ENCODE measurements around the gene TSNAX.

The TSNAX gene

GRCh38 chr1:231518485-231519034, 9.9 kb upstream of the TSNAX start:
- DNase-seq (ENCODE audit: low read depth, low spot score), result no peak

GRCh38 chr1:231519166-231519565, 9.3 kb upstream of the TSNAX start:
- DNase-seq (ENCODE audit: low read depth, low spot score), result no peak

DNA sequence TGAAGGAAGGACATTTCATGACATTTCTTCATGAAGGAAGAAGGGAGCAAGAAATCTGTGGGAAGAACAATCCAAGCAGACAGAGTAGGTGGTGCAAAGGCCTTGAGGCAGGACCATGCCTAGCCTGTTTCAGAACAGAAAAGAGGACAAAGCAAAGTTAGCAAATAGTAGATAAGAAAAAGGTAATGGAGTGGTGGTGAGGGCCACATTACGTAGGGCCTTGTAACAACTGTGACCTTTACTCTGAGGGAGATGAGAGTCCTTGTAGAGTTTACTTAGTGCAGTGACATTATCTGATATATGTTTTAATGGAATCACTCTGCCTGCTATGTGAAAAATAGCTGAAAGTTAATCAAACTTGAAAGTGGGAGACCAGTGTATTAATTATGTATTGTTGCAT, 6.4 kb upstream of the TSNAX start:
- DNase-seq (ENCODE audit: low read depth, low spot score), result no peak

DNA sequence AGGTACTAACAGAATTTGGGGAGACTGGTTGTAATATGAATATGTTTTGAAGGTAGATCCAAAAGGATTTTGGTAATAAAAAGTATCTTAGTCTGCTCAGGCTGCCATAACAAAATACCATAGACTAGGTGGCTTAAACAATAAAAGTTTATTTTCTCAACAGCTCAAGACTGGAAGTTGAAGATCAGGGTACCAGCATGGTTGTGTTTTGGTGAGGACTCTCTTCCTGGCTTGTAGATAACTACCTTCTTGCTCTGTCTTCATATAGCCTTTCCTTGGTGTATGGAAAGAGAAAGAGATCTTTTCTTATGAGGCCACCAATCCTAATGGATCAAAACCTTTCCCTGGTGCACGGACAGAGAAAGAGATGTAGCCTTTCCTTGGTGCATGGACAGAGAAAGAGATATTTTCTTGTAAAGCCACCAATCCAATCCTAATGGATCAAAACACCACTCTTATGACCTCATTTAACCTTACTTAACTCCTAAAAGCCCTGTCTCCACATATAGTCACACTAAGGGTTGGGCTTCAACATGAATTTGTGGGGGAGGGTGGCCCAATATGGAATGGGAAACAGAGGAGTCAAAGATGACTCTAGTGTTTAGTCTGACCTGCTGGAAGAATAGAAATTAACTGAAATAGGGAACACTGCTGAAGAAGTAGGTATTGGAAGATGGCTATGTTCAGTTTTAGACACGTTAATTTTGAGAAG, 5.4 kb upstream of the TSNAX start:
- no peak for DNase-seq (ENCODE audit: low read depth, low spot score)

GRCh38 chr1:231523816-231524215, 4.7 kb upstream of the TSNAX start:
- no peak for DNase-seq (ENCODE audit: low read depth, low spot score)

GRCh38 chr1:231526536-231526935, 1.9 kb upstream of the TSNAX start:
- DNase-seq (ENCODE audit: low read depth, low spot score), result no peak

GRCh38 chr1:231527586-231528171, 790 bp upstream of the TSNAX start:
- no peak for DNase-seq (ENCODE audit: low read depth, low spot score)

- DNase-seq (ENCODE audit: low read depth, low spot score), result no peak
Measured at GRCh38 chr1:231533240-231533639, 4.8 kb downstream of the TSNAX start.

GRCh38 chr1:231534703-231535159, 6.3 kb downstream of the TSNAX start:
- DNase-seq (ENCODE audit: low read depth, low spot score), result no peak

GRCh38 chr1:231536099-231536498, 7.6 kb downstream of the TSNAX start:
- no peak for DNase-seq (ENCODE audit: low read depth, low spot score)

DNA sequence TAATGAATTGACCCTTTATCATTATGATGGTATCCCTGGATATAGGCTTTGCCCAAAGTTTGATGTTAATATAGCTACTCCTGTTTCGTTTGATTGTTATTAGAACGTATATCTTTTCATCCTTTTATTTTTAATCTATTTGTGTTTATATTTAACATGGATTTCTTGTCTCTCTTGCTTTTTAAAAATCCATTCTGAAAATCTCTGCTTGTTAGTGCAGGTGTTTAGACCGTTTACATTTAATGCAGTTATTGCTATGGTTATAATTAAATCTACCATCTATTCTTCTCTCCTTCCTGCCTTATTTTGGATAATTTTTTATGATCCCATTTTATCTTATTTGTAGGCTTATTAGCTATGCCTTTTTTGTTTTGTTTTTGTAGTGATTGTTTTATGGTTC, 12.4 kb downstream of the TSNAX start:
- no peak for DNase-seq (ENCODE audit: low read depth, low spot score)

DNA sequence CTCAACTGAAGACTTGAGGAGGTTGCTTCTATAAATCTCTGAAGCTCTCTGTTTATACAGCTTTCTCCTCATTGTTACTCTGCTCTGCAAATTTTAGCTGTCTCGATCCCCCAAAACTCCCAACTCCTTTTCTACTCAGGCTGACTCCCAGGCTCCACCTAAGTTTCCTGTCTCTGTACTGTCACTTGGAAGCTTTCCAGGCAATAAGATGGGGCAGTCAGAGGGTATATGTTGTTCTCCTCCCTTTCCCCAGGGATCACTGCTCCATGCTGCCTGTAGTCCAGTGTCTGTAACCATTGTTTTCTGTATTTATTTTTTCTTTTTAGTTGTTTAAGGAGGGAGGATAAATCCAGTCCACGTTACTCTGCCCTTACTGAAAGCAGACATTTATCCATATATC, 13.4 kb downstream of the TSNAX start:
- DNase-seq (ENCODE audit: low read depth, low spot score), result no peak

GRCh38 chr1:231544943-231545592, 16.6 kb downstream of the TSNAX start:
- no peak for DNase-seq (ENCODE audit: low read depth, low spot score)

- no peak for DNase-seq (ENCODE audit: low read depth, low spot score)
Measured at GRCh38 chr1:231546693-231547092, 18.2 kb downstream of the TSNAX start.

- DNase-seq (ENCODE audit: low read depth, low spot score), result no peak
Measured at GRCh38 chr1:231549733-231550447, 21.4 kb downstream of the TSNAX start.

DNA sequence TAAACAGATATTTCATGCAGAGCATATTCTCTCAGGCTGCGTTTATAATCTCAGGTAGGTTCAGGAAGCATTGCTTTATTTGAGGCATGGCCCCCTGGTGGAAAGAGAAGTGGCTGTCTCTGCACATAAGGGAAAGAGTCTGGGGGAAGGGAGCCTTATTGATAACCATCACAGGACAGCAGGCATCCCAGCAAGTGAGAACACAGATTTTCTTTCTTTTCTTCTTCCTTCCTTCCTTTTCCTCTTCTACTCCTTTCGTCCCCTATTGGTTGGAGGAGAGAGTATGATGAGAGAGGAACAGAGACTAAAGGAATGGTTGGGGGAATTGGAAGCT, 21.9 kb downstream of the TSNAX start:
- no peak for DNase-seq (ENCODE audit: low read depth, low spot score)

DNA sequence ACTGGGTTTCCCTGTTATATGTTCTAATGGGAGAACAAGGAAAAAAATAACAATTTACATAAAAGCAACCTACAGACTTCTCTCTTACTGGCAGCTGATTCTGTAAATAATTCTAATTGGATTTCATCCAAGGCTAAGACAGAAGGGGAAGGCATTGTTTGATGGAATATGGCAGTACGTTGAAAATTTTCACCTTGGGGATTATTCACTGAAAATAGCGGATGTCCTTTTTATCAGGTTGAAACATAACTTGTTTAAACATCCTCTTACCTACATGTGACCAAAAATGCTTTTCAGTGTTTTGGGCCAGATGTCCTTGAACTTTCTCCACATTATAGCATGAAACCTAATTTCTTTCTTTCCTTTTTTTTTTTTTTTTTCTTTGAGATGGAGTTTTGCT, 24.9 kb downstream of the TSNAX start:
- no peak for DNase-seq (ENCODE audit: low read depth, low spot score)

DNA sequence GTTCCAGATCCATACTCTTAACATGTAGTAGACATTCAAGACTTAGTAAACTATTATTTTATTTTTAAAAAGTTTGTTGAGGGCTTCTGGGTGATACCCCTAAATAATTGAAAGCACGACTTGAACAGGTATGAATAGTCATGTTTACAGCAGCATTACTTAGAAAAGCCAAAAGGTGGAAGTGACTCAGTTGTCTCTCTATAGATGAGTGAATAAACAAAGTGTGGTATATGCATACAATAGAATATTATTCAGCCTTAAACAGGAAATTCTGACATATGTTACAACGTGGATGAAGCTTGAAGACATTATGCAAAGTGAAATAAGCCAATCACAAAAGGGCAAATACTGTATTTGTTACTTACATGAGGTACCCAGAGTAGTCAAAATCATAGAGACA, 26.5 kb downstream of the TSNAX start:
- no peak for DNase-seq (ENCODE audit: low read depth, low spot score)

- no peak for DNase-seq (ENCODE audit: low read depth, low spot score)
Measured at GRCh38 chr1:231557411-231557810, 28.9 kb downstream of the TSNAX start.

DNA sequence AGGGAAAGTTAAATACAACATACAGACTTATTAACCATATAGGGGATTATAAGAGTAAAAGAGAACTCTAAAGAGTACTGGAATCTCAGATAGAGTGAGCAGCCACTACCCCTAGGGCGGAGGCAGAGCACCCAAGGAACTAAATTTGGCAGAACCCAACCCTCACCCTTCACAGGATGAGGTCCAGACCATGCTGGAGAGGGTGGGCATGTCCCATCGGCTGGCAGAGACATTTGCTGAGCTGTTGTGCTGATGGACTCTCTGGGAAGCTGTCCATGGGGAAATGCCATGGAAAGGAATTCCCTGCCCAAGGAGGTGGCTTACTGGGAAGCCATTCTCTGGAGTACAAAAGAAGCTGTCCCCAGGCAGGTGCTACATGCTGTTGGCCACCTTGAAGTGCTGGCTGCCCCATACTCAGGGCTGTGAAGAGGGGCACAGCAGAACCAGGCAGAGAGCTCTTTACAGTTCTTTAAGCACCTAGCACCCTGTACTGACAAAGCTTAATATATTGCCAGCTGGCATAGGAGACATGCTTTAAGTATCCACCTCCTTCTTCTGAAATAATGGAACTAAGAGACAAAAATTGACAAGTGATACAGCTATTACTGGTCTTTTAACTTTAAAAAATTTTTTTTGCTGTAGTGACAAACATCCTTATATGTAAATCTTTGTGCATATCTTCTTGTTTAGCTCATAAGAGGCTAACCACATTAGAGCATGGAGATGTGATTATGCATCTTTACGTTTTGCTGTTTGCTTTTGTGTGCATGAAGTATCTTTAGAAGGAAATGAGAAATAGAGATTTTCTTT, 29.6 kb downstream of the TSNAX start:
- DNase-seq (ENCODE audit: low read depth, low spot score), result no peak

DNA sequence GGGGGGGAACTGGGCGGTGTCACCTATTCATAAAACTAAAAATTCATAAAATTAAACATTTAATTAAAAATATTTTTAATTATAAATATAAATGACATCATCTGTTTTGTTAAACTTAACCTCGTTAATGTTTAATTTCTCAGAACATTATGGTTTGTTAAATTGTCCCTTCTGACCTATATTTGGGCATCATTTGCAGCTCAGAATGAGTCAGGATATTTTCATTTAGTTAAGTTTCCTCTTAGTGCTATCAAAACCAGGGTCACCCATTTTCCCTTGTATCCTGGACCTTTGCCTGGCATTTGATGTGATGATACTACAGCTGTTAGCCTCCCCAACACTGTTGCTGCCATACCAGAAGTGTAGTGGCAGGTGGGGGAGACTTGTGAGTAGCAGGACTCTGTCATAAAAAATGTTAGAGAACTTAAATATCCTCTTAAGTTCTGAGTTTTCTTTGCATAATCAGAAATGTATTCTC, 30.3 kb downstream of the TSNAX start:
- no peak for DNase-seq (ENCODE audit: low read depth, low spot score)

Measured in smooth muscle cell of the brain vasculature (primary cell).